Left renal cortex interstitium (tissue), 4 donors: ENCODE measurements around the gene CA5A. TPM values are rescaled to one million over a fixed set of nuclear protein-coding genes. Genes with fewer than 3 reads are reported as not detected.
"Not testable (repeated sequence)": the region's sequence is repeated elsewhere in the genome, so short reads cannot be mapped to it uniquely, and the experiment has no call there.

Experiments
- DNase-seq, 4 donors: peaks; one replicate each; pipeline ENCODE4 v3.0.0-alpha.2; 2013; ENCODE audit warnings: low read depth in 4 of 4, low spot score in 2 of 4, missing footprints in 1 of 4
- polyA plus RNA-seq, 4 donors: library from polyadenylated mRNA; unstranded; fragments of 120-200 nt; gene quantifications; one replicate each; pipeline ENCODE4 v1.2.1, GENCODE V29; 2013; ENCODE audit not compliant: insufficient read length in 4 of 4

The CA5A gene
- polyA plus RNA-seq, 4 donors: 0.13 to 0.26 (median 0.23) TPM

DNA sequence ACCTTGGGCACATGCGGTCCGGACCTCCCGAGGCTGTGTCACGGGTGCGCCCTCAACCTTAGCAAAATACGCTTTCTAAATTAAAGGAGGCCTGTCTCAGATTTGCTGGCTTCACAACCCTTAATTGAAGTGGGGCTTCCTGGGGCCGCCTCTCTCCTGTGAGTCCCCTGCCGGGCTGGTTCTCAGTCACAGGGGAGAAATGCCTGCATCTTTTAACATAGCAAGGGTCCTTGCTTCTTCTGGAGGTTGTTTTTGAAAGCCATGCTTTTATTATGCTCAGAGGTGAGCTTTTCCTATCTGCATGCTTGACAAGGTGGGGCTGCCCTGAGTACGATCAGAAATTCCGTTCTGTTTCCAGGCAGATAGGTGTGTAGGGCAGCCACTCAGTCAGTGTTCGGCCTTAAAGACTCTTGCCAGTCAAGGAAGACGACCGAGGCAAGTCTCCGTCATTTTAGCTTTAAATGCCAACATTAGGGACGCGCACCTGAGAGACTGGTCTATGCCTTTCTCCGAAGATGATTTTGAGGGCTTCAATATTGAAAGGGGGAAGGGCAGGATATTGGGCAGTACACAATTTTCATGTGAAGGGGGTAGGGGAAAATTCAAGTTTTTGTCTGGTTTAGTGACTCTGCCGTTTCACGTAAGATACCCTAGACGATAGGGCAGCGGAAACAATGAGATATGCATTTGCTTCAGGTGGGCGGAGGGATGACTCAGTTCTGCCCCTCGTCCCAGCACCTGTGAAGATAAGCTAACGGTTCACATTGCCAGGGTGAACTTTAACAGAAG lies 61.5 kb downstream of the CA5A start:
- DNase-seq: no peak

DNA sequence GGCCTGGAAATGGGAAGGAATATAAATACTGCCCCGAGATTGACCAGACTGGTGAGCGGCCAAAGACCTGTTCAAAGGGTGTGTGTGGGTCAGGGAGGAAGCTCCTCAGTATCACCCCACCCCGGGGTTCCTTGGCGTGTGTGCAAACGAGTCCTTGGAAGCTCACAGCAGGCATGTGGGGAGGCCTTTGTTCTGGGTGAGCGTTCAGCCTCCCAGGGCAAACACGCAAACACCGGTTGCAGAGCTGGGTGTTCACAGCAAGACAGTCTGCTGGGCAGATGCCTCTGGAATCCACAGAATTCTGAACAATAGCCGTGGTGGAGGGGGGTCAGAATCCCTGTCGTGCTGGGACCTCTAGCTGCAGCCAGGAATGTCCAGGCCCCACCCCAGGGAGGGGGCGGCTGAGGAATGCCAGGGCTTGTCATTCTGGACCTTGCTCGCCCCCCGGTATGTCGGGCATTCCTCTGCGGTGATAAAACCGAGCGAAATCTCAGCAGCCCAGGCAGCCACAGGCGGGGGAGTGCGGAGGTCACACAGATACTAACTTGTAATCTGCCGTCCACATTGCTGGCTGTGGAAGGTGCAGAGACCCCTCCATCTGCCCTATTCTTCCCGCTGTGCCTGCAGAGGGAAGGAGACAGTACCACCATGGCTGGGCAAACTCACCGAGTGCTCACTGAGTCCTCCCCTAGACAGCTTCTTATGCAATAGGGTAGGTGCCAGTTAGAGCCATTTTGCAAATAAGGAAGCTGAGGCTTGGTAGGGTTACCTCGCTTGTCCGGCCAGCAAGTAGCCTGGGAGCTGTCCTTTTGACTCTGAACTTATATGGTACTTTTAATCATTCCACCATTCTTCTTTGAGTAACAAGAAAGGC lies 65.7 kb downstream of the CA5A start:
- not testable (repeated sequence) for DNase-seq

DNA sequence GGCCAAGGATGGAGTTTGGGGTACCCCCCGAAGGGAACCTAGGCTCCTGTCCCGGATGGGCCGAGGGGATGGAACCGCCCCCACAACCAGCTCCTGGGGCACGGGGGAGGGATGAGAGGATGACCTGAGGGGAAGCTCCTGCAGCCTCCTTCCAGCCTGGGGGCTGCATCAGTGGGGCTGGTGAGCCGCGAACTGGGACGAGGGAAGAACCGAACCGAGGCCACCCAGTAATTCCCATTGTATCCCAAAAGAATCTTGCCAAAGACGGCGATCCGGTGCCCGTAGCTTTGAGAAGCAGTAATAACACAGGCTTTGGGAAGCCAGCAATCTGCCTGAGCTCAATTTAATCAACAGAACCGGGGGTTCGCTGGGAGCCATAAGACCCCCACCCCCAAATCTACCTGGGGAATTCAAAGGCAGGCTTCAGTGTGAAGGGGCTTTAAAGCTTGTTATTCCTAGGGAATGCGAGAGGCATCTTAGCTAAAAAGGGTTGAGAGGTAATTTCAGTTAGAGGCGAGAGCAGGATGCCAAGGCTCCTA lies 66.4 kb downstream of the CA5A start:
- not testable (repeated sequence) for DNase-seq

- DNase-seq: not testable (repeated sequence)
Observed at GRCh38 chr16:87869061-87869878, 67.1 kb downstream of the CA5A start, which contains the start of gene SLC7A5. TSS of gene SLC7A5 (minus strand) at chr16:87869507. CDS start at chr16:87869422, 85 bp downstream.

- DNase-seq: not testable (repeated sequence)
Observed at GRCh38 chr16:87868254-87869029, 67.9 kb downstream of the CA5A start.

GRCh38 chr16:87865902-87866555 lies 70.3 kb downstream of the CA5A start:
- not testable (repeated sequence) for DNase-seq

DNA sequence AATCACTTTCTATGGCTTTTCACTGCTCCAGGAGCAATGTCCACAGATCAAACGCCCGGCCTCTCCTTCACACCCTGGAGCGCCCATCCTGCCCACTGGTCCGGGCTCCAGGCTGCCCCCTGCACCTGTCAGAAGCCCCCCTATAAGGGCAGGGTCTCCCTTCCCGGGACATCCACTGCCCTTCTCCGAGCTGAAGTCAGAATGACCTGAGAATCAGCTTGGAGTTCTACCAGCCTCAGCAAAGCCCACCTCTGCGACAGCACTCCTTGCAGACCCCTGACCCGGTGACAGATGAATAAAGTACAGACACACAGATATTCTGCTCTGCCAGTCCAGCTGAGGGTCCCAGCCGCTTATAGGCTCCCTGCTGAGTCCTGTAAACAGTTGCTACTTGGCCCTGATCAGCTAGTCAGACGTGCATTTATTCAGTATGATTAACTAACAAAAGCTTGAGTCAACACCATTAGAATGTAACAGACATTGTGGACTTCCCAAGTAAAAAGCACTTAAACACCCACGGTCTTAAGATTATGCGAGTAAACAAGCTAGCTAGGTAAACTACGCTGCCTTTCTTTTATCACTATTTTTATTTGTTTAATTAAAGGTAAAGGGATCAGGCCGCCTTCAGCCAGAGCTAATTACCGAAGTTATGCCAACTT lies 71.9 kb downstream of the CA5A start:
- no peak for DNase-seq

DNA sequence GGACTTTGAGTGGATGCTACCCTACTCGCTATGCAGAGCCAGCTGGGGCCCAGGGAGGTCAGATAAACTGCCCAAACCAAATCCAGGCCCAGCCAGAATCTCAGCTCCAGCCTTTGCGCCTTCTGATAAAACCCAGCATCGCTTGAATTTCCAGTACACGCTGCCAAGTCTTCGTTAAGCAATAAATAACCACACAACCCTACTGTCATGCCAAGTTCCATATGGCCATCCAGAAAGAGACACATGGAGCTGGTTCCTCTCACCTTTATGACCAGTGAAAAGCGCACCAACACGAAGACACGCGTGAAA lies 73.0 kb downstream of the CA5A start:
- DNase-seq: not testable (repeated sequence)

- DNase-seq: not testable (repeated sequence)
Observed at GRCh38 chr16:87862597-87863326, 73.6 kb downstream of the CA5A start.

DNA sequence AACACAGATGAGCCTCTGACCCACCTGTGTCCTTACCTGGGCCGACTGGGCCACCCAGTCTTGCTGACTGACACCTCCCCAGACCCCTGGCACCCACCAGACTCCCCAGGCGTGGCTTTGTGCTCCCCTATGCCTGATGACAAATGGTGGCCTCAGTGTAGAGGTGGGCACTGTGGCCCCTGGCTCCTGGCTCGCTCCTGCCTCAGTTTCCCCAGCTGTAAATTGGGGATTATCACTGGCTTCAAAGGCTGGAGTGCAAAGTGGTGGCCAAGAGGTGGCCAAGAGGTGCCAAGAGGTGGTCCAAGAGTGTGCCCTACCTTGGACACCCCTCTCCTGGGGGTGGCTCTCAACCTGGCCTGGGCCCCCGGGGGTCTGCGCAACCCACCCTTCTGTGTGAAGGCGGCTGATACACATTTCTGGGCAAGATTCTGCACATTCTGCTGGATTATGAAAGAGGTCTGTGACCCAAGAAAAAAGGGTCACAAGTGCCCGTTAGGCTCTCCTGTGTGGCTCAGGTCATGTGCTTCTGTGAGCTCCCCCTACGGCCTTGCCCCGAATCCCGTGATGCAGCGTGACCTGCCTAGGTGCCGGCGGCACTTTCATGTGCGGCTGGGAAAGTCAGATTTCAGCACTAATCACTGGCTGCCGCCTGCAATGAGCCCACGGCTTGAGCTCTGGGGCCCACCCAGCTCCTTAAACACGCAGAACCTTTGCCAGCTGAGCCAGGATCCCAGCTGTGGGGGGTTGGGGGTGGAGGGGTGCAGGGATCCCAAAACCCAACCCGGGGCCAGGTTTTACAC lies 74.8 kb downstream of the CA5A start:
- not testable (repeated sequence) for DNase-seq

DNA sequence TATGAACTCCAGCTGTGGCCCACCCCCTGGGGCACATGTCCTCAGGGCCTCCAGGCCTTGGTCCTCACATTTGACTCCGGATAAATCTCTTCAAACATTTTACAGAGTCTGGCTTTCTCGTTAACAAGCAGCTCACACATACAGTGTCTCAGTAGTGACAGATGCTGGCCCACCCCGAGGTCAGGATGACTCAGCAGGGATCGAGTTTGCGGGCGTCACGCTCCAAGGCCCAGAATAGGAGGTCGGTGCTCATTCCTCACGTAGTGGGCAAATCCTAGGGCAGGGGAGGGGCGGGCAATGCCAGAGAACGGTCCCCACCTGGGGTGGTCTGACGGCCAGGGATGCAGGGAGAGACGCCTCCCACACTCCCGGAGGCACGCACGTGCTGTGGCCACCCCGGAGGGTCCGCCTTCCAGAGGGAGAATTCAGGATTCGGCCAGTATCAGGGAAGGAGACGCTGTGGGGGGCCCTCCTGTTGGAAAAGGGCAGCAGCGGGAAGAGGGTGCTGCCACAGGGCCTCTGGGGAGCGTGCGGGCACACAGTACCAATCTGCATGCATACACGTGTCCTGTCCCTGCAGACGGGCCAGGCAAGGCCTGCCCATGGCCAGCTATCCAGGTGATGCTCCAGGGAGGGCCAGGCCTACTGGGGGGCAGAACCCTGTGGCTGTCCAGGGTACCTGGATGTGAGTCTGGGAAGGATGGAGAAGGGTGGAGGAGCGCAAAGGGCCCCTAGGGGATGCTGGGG lies 75.6 kb downstream of the CA5A start:
- DNase-seq: no peak

DNA sequence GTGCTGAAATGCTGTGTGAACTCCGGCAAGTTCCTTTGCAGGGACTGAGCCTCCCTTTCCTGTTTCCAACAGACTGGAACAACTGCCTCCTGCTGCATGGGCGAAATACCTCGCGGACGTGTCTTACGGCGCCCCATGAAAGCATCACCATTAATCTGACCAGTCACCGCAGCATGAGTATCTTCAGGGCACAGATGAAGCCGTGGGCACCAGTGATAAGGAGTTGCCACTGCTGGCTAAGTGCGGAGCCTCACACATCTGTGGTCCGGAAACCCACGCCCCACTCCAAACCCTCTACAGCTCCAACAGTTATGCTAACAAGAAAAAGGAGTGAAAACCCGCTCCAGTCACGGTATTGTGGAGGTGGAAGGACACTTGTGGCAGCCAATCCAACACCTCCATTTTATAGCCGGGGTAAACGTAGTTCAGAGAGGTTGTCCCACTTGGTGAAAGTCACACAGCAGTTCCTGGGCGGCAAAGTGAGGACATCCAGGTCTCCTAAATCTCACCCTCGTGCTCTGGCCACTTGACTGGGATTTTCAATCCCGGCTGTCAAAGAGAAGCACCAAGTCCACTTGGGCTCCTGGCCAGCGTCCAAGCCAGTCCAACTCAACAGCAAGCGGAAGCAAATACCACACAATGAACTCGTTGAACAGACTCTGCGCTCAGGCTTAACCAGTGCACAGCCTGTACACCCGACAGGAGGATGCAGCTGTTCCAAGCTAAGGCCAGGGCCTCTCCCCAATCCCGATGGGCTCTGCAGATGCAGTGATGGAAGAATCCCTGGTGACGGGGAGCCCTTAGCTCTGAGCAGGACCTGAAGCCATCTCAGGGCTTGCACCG lies 78.0 kb downstream of the CA5A start:
- not testable (repeated sequence) for DNase-seq

- DNase-seq: no peak
Observed at GRCh38 chr16:87856791-87857228, 79.5 kb downstream of the CA5A start.

GRCh38 chr16:87855852-87856715 lies 80.2 kb downstream of the CA5A start:
- no peak for DNase-seq
